HCT116 (cell line): ENCODE measurements around the gene ZDHHC18. TPM values are rescaled to one million over a fixed set of nuclear protein-coding genes. Genes with fewer than 3 reads are reported as not detected.

Source experiments
- ATAC-seq: fragments of 200-7000 bp; cut with Tn5 transposase; 2 replicates; pipeline ENCODE4 v1.9.1; 2020; ENCODE audit warnings: mild to moderate bottlenecking, moderate library complexity
- BruUV-seq: library from RNA; stranded (reverse); fragments of 400-500 nt; replicated peaks from 2 replicates; lab custom pipeline; 2021; lab: Mats Ljungman, UMichigan
- CTCF ChIA-PET: fragments of 300-600 bp; sonication (Branson Sonifier 250); formaldehyde crosslinking; loops from one replicate; lab custom pipeline; 2021; ENCODE audit warnings: antibody characterized with exemption; lab: Charles Lee
- POLR2A ChIA-PET: fragments of 300-600, 350-600 bp; sonication (Branson Sonifier 250); formaldehyde crosslinking; loops from one replicate; lab custom pipeline; 2021; ENCODE audit warnings: antibody characterized with exemption; lab: Charles Lee
- RAD21 ChIA-PET, 2 experiments: fragments of 300-600 bp; sonication (Branson Sonifier 250); formaldehyde crosslinking; loops; one replicate each; lab custom pipeline; 2023; ENCODE audit warnings: low total read pairs in 2 of 2; ENCODE audit not compliant: uncharacterized antibody in 2 of 2, unreplicated experiment in 2 of 2, low non-redundant PET in 1 of 2; lab: Charles Lee
- DNase-seq: peaks from one replicate; pipeline ENCODE4 v3.0.0-alpha.2; 2010; ENCODE audit warnings: low read depth, low spot score
- H2AFZ ChIP-seq: fragments of 200-600 bp; shearing (Covaris generic), sonication (generic); 2 replicates; pipeline ENCODE4 v1.6.1; 2017; ENCODE audit warnings: low read depth, mixed run types, mixed read lengths, antibody characterized with exemption, low read length; ENCODE audit not compliant: poor library complexity, severe bottlenecking
- H3K27ac ChIP-seq: 2 replicates; pipeline ENCODE4 v1.5.1; 2012; ENCODE audit warnings: low read depth, low read length
- H3K27me3 ChIP-seq: fragments of 200-600 bp; sonication (generic); 2 replicates; pipeline ENCODE4 v1.6.1; 2016; ENCODE audit warnings: mixed run types, low read length, mixed read lengths; ENCODE audit not compliant: insufficient read depth
- H3K36me3 ChIP-seq, 2 experiments: fragments of 200-500 bp in 1 of 2; fragments of 200-600 bp in 1 of 2; sonication (Bioruptor generic) in 1 of 2; sonication (generic) in 1 of 2; 2 replicates each; pipeline versions ENCODE4 v1.5.1 to v1.6.1; 2014 to 2016; ENCODE audit warnings: low read length in 2 of 2, inconsistent platforms in 1 of 2, mixed read lengths in 1 of 2, mixed run types in 1 of 2; ENCODE audit not compliant: insufficient read depth in 2 of 2, control insufficient read depth in 1 of 2
- H3K4me1 ChIP-seq, 2 experiments: fragments of 200-600 bp in 1 of 2; sonication (generic) in 1 of 2; 2 replicates each; pipeline versions ENCODE4 v1.5.1 to v1.6.1; 2012 to 2017; ENCODE audit warnings: low read length in 2 of 2, inconsistent platforms in 1 of 2, mild to moderate bottlenecking in 1 of 2, mixed read lengths in 1 of 2, mixed run types in 1 of 2, moderate library complexity in 1 of 2; ENCODE audit not compliant: insufficient read depth in 2 of 2, control insufficient read depth in 1 of 2
- H3K4me2 ChIP-seq: fragments of 200-600 bp; sonication (generic); 2 replicates; pipeline ENCODE4 v1.6.1; 2017; ENCODE audit warnings: mixed run types, low read length, mixed read lengths
- H3K4me3 ChIP-seq, 2 experiments: fragments of 200-600 bp in 1 of 2; sonication (generic) in 1 of 2; replicated peaks in 1 of 2; 2 replicates each; pipeline ENCODE4 v1.5.1; 2011 to 2016; ENCODE audit warnings: low read length in 2 of 2, control low read depth in 1 of 2, low read depth in 1 of 2, mild to moderate bottlenecking in 1 of 2, mixed read lengths in 1 of 2, mixed run types in 1 of 2
- H3K79me2 ChIP-seq: fragments of 200-600 bp; sonication (generic); 2 replicates; pipeline ENCODE4 v1.6.1; 2017; ENCODE audit warnings: mild to moderate bottlenecking, mixed run types, low read length, moderate library complexity, mixed read lengths; ENCODE audit not compliant: insufficient read depth
- H3K9ac ChIP-seq: fragments of 200-600 bp; sonication (generic); 2 replicates; pipeline ENCODE4 v1.6.1; 2016; ENCODE audit warnings: low read length, mixed read lengths
- H3K9me2 ChIP-seq: fragments of 200-600 bp; sonication (generic), shearing (Covaris generic); 2 replicates; pipeline ENCODE4 v1.6.1; 2017; ENCODE audit warnings: mixed run types, mild to moderate bottlenecking, moderate library complexity; ENCODE audit not compliant: insufficient read depth
- H3K9me3 ChIP-seq, 2 experiments: fragments of 200-500 bp in 1 of 2; fragments of 200-600 bp in 1 of 2; sonication (Bioruptor generic) in 1 of 2; sonication (generic) in 1 of 2; 2 replicates each; pipeline ENCODE4 v1.6.1; 2014 to 2017; ENCODE audit warnings: low read length in 2 of 2, mixed read lengths in 2 of 2, inconsistent platforms in 1 of 2, low read depth in 1 of 2, mild to moderate bottlenecking in 1 of 2, mixed run types in 1 of 2, moderate library complexity in 1 of 2; ENCODE audit not compliant: control insufficient read depth in 1 of 2, insufficient read depth in 1 of 2
- H4K20me1 ChIP-seq: fragments of 200-600 bp; sonication (generic), shearing (Covaris generic); 2 replicates; pipeline ENCODE4 v1.6.1; 2017; ENCODE audit warnings: mixed run types, mild to moderate bottlenecking, moderate library complexity; ENCODE audit not compliant: insufficient read depth
- CTCF ChIP-seq, 3 experiments: fragments of 200-600 bp in 1 of 3; sonication (generic) in 1 of 3; IDR thresholded peaks in 2 of 3; conservative IDR thresholded peaks in 1 of 3; 2 replicates each; pipeline ENCODE4 v1.5.1; 2012 to 2017; ENCODE audit warnings: low read depth in 2 of 3, low read length in 2 of 3, antibody characterized with exemption in 1 of 3, borderline replicate concordance in 1 of 3, control low read depth in 1 of 3, mild to moderate bottlenecking in 1 of 3, mixed read lengths in 1 of 3, mixed run types in 1 of 3, moderate library complexity in 1 of 3; ENCODE audit not compliant: insufficient read depth in 1 of 3
- SP1 ChIP-seq: IDR thresholded peaks from 2 replicates; pipeline ENCODE4 v1.6.1; 2012; ENCODE audit warnings: low read depth
- intact Hi-C: fragments of 100-400 bp; cut with micrococcal nuclease; formaldehyde crosslinking; loops from 2 replicates; pipeline ENCODE4 v1.10.0; 2022
- total RNA-seq: library from RNA; stranded (reverse); gene quantifications from one replicate; pipeline ENCODE4 v1.2.1, GENCODE V29; 2021; ENCODE audit not compliant: unreplicated experiment

ZDHHC18 gene
- total RNA-seq, 1 experiment from 2014 or later, result 24.4 TPM

GRCh38 chr1:26822737-26823395, 3.6 kb upstream of the ZDHHC18 start:
- intact Hi-C loops, result no loop called here
- RAD21 ChIA-PET, result no interaction called here

More at GRCh38 chr1:26822737-26823395, 3.6 kb upstream of the ZDHHC18 start:
- ChIA-PET POLR2A (interaction anchor here (1.0 kb wide), 1 partner anchor 14 kb away, joined by 3 read pairs; no protein-coding TSS in a partner anchor), CTCF (interaction anchor here (1.4 kb wide), 1 partner anchor 13 kb away, joined by 4 read pairs; no protein-coding TSS in a partner anchor)
- Histone ChIP-seq H2AFZ (no peak overlapping the region), H3K4me1 (peaks cover 21 to 34% of the 10 kb centered on the region in 2 experiments), H3K4me2 (no peak overlapping the region), H3K36me3 (no peaks in the 10 kb centered on the region), H3K9me3 (no peaks in the 10 kb centered on the region), H3K4me3 (no peak overlapping the region), H4K20me1 (no peaks in the 10 kb centered on the region), H3K9me2 (no peaks in the 10 kb centered on the region), H3K27me3 (no peaks in the 10 kb centered on the region), H3K27ac (no peak overlapping the region), H3K9ac (no peak overlapping the region)
- no TSS peak for BruUV-seq
- DNase-seq (no peak), ATAC-seq (no peak)
- TF ChIP-seq SP1, result no peak
- TF ChIP-seq CTCF (IDR thresholded peaks at IDR 0.05 in 2 of 3, conservative IDR thresholded peaks at IDR 0.05 in 1 of 3; ENCODE audit: borderline replicate concordance in 1 of 3, insufficient read depth in 1 of 3, low read depth in 2 of 3, low read length in 2 of 3), result peak in 1 of 3 experiments; percentile 22; a peak in 1 of 6 replicates
- TF ChIP-seq, all 23 proteins: peak for 1
- peaks cover 11% of the 10 kb centered on the region for H3K79me2 ChIP-seq
